Activated CD4-positive, alpha-beta T cell treated with anti-CD3 and anti-CD28 coated beads, Interleukin-2, amount 10 ng/mL, durations not matched to agents 24 days and 14 days (primary cell): ENCODE measurements around the gene CLIC2. TPM values are rescaled to one million over a fixed set of nuclear protein-coding genes. Genes with fewer than 3 reads are reported as not detected.
"Not testable (repeated sequence)": the region's sequence is repeated elsewhere in the genome, so short reads cannot be mapped to it uniquely, and the experiment has no call there.

Experiments
- DNase-seq: peaks from one replicate; pipeline ENCODE4 v3.0.0; 2022
- H3K27ac Mint-ChIP-seq: one replicate; pipeline ENCODE4 v1.8.0; 2022; ENCODE audit warnings: mild to moderate bottlenecking, mixed read lengths
- H3K27me3 Mint-ChIP-seq: one replicate; pipeline ENCODE4 v1.8.0; 2022; ENCODE audit warnings: mixed read lengths
- H3K36me3 Mint-ChIP-seq: one replicate; pipeline ENCODE4 v1.8.0; 2022; ENCODE audit warnings: low read depth, mild to moderate bottlenecking, mixed read lengths
- H3K4me1 Mint-ChIP-seq: one replicate; pipeline ENCODE4 v1.8.0; 2021; ENCODE audit warnings: mixed read lengths
- H3K4me3 Mint-ChIP-seq: one replicate; pipeline ENCODE4 v1.8.0; 2022; ENCODE audit warnings: mild to moderate bottlenecking, moderate library complexity, mixed read lengths
- H3K9me3 Mint-ChIP-seq: one replicate; pipeline ENCODE4 v1.8.0; 2021; ENCODE audit warnings: mixed read lengths
- intact Hi-C: fragments of 100-400 bp; cut with micrococcal nuclease; formaldehyde crosslinking; loops from one replicate; pipeline ENCODE4 v1.15.1; 2023
- total RNA-seq: library from RNA; stranded (reverse); gene quantifications from 2 replicates; pipeline ENCODE4 v1.2.3, GENCODE V29; 2022

CLIC2 gene
- total RNA-seq, 1 donor from 2014 or later = 0.58 TPM

GRCh38 chrX:155313766-155314165 lies 20.6 kb downstream of the CLIC2 start:
- DNase-seq = no peak
- H3K4me1 Mint-ChIP-seq = no peaks in the 10 kb centered on the region
- no peaks in the 10 kb centered on the region for H3K36me3 Mint-ChIP-seq
- H3K27ac Mint-ChIP-seq = no peak overlapping the region
- H3K9me3 Mint-ChIP-seq = peaks cover 10% of the 10 kb centered on the region
- intact Hi-C loops = no loop called here
- H3K4me3 Mint-ChIP-seq = no peak overlapping the region
- peaks cover 2% of the 10 kb centered on the region for H3K27me3 Mint-ChIP-seq

- Mint-ChIP-seq H3K36me3 (no peaks in the 10 kb centered on the region), H3K27me3 (no peaks in the 10 kb centered on the region), H3K27ac (no peak overlapping the region), H3K9me3 (no peaks in the 10 kb centered on the region), H3K4me1 (no peaks in the 10 kb centered on the region), H3K4me3 (no peak overlapping the region)
- intact Hi-C loops = no loop called here
- DNase-seq = no peak
These were observed 40.6 kb downstream of the CLIC2 start for GRCh38 chrX:155293771-155294170.

- Mint-ChIP-seq H3K4me1 (peaks cover 4% of the 10 kb centered on the region), H3K9me3 (no peaks in the 10 kb centered on the region), H3K36me3 (no peaks in the 10 kb centered on the region), H3K27ac (no peak overlapping the region), H3K4me3 (no peak overlapping the region), H3K27me3 (no peaks in the 10 kb centered on the region)
- intact Hi-C loops = no loop called here
- no peak for DNase-seq
These were observed 54.5 kb downstream of the CLIC2 start for GRCh38 chrX:155279873-155280272.

GRCh38 chrX:155270969-155271368 lies 63.4 kb downstream of the CLIC2 start:
- Mint-ChIP-seq H3K4me1 (no peaks in the 10 kb centered on the region), H3K4me3 (no peak overlapping the region), H3K27me3 (no peaks in the 10 kb centered on the region), H3K27ac (no peak overlapping the region), H3K9me3 (peaks cover 7% of the 10 kb centered on the region), H3K36me3 (no peaks in the 10 kb centered on the region)
- no peak for DNase-seq
- intact Hi-C loops = no loop called here

- H3K4me3 Mint-ChIP-seq, H3K27ac Mint-ChIP-seq, H3K9me3 Mint-ChIP-seq, H3K36me3 Mint-ChIP-seq, intact Hi-C loops, H3K4me1 Mint-ChIP-seq, H3K27me3 Mint-ChIP-seq, DNase-seq: not testable (repeated sequence)
These were observed 66.4 kb downstream of the CLIC2 start for GRCh38 chrX:155267995-155268394.

GRCh38 chrX:155266439-155266838 lies 68.0 kb downstream of the CLIC2 start:
- intact Hi-C loops = no loop called here
- Mint-ChIP-seq H3K27me3 (no peaks in the 10 kb centered on the region), H3K27ac (no peak overlapping the region), H3K36me3 (no peaks in the 10 kb centered on the region), H3K4me1 (peaks cover 7% of the 10 kb centered on the region), H3K4me3 (no peak overlapping the region), H3K9me3 (peaks cover 2% of the 10 kb centered on the region)
- no peak for DNase-seq

- DNase-seq = peak; percentile 89
- H3K27ac Mint-ChIP-seq = peak within 1 kb of the TSS; percentile 94
- intact Hi-C loops = loop anchor here (1.0 kb wide), 1 partner anchor 48 kb away; the partner anchor contains the start of gene VBP1
- H3K27me3 Mint-ChIP-seq = no peaks in the 10 kb centered on the region
- H3K4me3 Mint-ChIP-seq = peak within 1 kb of the TSS; percentile 92
- peaks cover 5% of the 10 kb centered on the region for H3K36me3 Mint-ChIP-seq
- peaks cover 11% of the 10 kb centered on the region for H3K4me1 Mint-ChIP-seq
- no peaks in the 10 kb centered on the region for H3K9me3 Mint-ChIP-seq
These were observed 70.4 kb downstream of the CLIC2 start, which contains the start of gene RAB39B for GRCh38 chrX:155263854-155264628. RAB39B (minus strand) TSS chrX:155264491; CDS start chrX:155264288, 203 bp downstream.

GRCh38 chrX:155262970-155263754 lies 71.3 kb downstream of the CLIC2 start:
- Mint-ChIP-seq H3K27me3 (no peaks in the 10 kb centered on the region), H3K4me1 (peaks cover 11% of the 10 kb centered on the region), H3K36me3 (peaks cover 5% of the 10 kb centered on the region), H3K27ac (peak overlapping the region; percentile 94), H3K4me3 (peak overlapping the region; percentile 92), H3K9me3 (no peaks in the 10 kb centered on the region)
- intact Hi-C loops = loop anchor here (1.0 kb wide), 1 partner anchor 47 kb away; the partner anchor contains the start of gene VBP1
- DNase-seq = peak; percentile 57

- DNase-seq = no peak
- peaks cover 15% of the 10 kb centered on the region for H3K4me1 Mint-ChIP-seq
- H3K27ac Mint-ChIP-seq = no peak overlapping the region
- no peaks in the 10 kb centered on the region for H3K27me3 Mint-ChIP-seq
- intact Hi-C loops = no loop called here
- peaks cover 9% of the 10 kb centered on the region for H3K36me3 Mint-ChIP-seq
- no peak overlapping the region for H3K4me3 Mint-ChIP-seq
- no peaks in the 10 kb centered on the region for H3K9me3 Mint-ChIP-seq
These were observed 74.7 kb downstream of the CLIC2 start for GRCh38 chrX:155259752-155260151.

- DNase-seq = no peak
- H3K27me3 Mint-ChIP-seq = no peaks in the 10 kb centered on the region
- peaks cover 5% of the 10 kb centered on the region for H3K4me1 Mint-ChIP-seq
- no peak overlapping the region for H3K27ac Mint-ChIP-seq
- H3K36me3 Mint-ChIP-seq = peaks cover 2% of the 10 kb centered on the region
- no peaks in the 10 kb centered on the region for H3K9me3 Mint-ChIP-seq
- intact Hi-C loops = no loop called here
- no peak overlapping the region for H3K4me3 Mint-ChIP-seq
These were observed 83.0 kb downstream of the CLIC2 start for GRCh38 chrX:155251391-155251790.

GRCh38 chrX:155247497-155247896 lies 86.9 kb downstream of the CLIC2 start:
- peaks cover 2% of the 10 kb centered on the region for H3K4me1 Mint-ChIP-seq
- H3K27me3 Mint-ChIP-seq = no peaks in the 10 kb centered on the region
- intact Hi-C loops = no loop called here
- no peak overlapping the region for H3K4me3 Mint-ChIP-seq
- no peak overlapping the region for H3K27ac Mint-ChIP-seq
- H3K9me3 Mint-ChIP-seq = no peaks in the 10 kb centered on the region
- H3K36me3 Mint-ChIP-seq = no peaks in the 10 kb centered on the region
- DNase-seq = no peak

GRCh38 chrX:155246748-155247147 lies 87.7 kb downstream of the CLIC2 start:
- Mint-ChIP-seq H3K27ac (no peak overlapping the region), H3K4me3 (no peak overlapping the region), H3K4me1 (peaks cover 2% of the 10 kb centered on the region), H3K36me3 (no peaks in the 10 kb centered on the region), H3K27me3 (no peaks in the 10 kb centered on the region), H3K9me3 (no peaks in the 10 kb centered on the region)
- intact Hi-C loops = no loop called here
- DNase-seq = no peak

GRCh38 chrX:155242300-155242699 lies 92.1 kb downstream of the CLIC2 start:
- Mint-ChIP-seq H3K4me1 (peaks cover 2% of the 10 kb centered on the region), H3K9me3 (no peaks in the 10 kb centered on the region), H3K27ac (no peak overlapping the region), H3K27me3 (no peaks in the 10 kb centered on the region), H3K4me3 (no peak overlapping the region), H3K36me3 (peaks cover 12% of the 10 kb centered on the region)
- intact Hi-C loops = no loop called here
- no peak for DNase-seq

- Mint-ChIP-seq H3K4me3 (no peak overlapping the region), H3K36me3 (peaks cover 28% of the 10 kb centered on the region), H3K4me1 (peaks cover 3% of the 10 kb centered on the region), H3K27me3 (no peaks in the 10 kb centered on the region), H3K27ac (no peak overlapping the region), H3K9me3 (no peaks in the 10 kb centered on the region)
- intact Hi-C loops = no loop called here
- no peak for DNase-seq
These were observed 96.7 kb downstream of the CLIC2 start for GRCh38 chrX:155237719-155238118.
